Measurements from ENCODE around the gene TMEM269.

GRCh38 chr1:42765269-42765668, 19.5 kb upstream of the TMEM269 start:
- TF ChIP-seq CTCF (conservative IDR thresholded peaks at IDR 0.05; ENCODE audit: low read depth, low read length) (no peak), EZH2phosphoT487 (IDR thresholded peaks at IDR 0.05; ENCODE audit: borderline replicate concordance, low read length) (no peak)
